Esophagus squamous epithelium (tissue), 4 donors: ENCODE results near the gene ORC3.

Source experiments
- CTCF ChIP-seq, 6 experiments: fragments of 450-650 bp in 4 of 6; fragments of 200-600 bp in 2 of 6; sonication (generic) in 2 of 6; IDR thresholded peaks; one replicate each; pipeline ENCODE4 v1.5.1; 2016 to 2019; ENCODE audit warnings: antibody characterized with exemption in 6 of 6, mild to moderate bottlenecking in 4 of 6, moderate library complexity in 4 of 6
- POLR2A ChIP-seq, 4 donors: fragments of 450-650 bp; IDR thresholded peaks; one replicate each; pipeline ENCODE4 v1.6.1; 2017; ENCODE audit warnings: antibody characterized with exemption in 4 of 4, mild to moderate bottlenecking in 4 of 4, moderate library complexity in 3 of 4

DNA sequence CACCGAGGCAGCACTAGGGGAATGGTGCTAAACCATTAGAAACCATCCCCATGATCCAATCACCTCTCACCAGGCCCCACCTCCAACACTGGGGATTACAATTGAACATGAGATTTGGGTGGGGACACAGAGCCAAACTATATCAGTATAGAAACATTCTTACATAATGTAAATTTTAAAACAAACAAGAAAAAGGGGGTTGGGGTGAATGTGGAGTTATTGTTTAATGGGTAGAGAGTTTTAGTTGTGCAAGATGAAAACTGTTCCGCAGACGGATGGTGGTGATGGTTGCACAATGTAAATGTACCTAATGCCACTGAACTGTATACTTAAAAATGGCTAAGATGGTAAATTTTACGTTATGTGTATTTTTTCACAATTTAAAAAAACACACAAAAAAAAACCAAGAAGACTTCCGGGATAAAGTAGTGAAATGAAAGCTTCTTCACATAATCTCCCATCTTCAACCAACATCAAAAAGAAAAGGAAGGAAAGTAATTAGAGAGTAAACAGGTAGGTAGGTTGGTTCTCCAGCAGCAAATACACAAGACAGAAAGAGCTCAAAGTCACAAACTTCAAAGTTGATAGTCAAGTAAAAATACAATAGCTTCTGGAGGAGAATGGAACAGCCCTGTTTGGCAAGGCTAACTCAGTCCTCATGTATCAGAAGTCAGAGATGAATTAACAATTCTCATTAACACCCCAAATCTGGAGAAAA is 16.5 kb upstream of the ORC3 start:
- no peak for TF ChIP-seq POLR2A (IDR thresholded peaks at IDR 0.05)
- TF ChIP-seq CTCF (IDR thresholded peaks at IDR 0.05) = no peak
